Esophagus muscularis mucosa (tissue), 4 donors: ENCODE measurements around the gene LY6G5C. TPM values are rescaled to one million over a fixed set of nuclear protein-coding genes. Genes with fewer than 3 reads are reported as not detected.
A peak's percentile ranks its signal among the peaks of the same experiment; 100 is the strongest.

Experiments used
- DNase-seq: peaks from one replicate; pipeline ENCODE4 v3.0.0-alpha.2; 2017; ENCODE audit errors: extremely low spot score
- H3K27ac ChIP-seq, 4 donors: fragments of 200-600 bp; sonication (generic); replicated peaks in 1 of 4; 1 replicate in 3 of 4; 2 replicates in 1 of 4; pipeline ENCODE4 v1.5.1; 2016 to 2019; ENCODE audit warnings: mild to moderate bottlenecking in 1 of 4
- H3K27me3 ChIP-seq, 4 donors: fragments of 200-600 bp; sonication (generic); one replicate each; pipeline versions ENCODE4 v1.5.1 to v1.6.0; 2016 to 2019
- H3K36me3 ChIP-seq, 4 donors: fragments of 200-600 bp; sonication (generic); one replicate each; pipeline ENCODE4 v1.5.1; 2016 to 2019
- H3K4me1 ChIP-seq, 4 donors: fragments of 200-600 bp; sonication (generic); one replicate each; pipeline ENCODE4 v1.5.1; 2016 to 2019
- H3K4me3 ChIP-seq, 4 donors: fragments of 200-600 bp; sonication (generic); 1 replicate in 2 of 4; 2 replicates in 2 of 4; pipeline ENCODE4 v1.5.1; 2016 to 2019; ENCODE audit warnings: mild to moderate bottlenecking in 4 of 4, moderate library complexity in 1 of 4
- H3K9me3 ChIP-seq, 4 donors: fragments of 200-600 bp; sonication (generic); 1 replicate in 3 of 4; 2 replicates in 1 of 4; pipeline ENCODE4 v1.5.1; 2016 to 2019
- CTCF ChIP-seq, 3 experiments: fragments of 200-600 bp in 2 of 3; fragments of 450-650 bp in 1 of 3; sonication (generic) in 2 of 3; IDR thresholded peaks; one replicate each; pipeline ENCODE4 v1.5.1; 2017 to 2019; ENCODE audit warnings: antibody characterized with exemption in 3 of 3, mild to moderate bottlenecking in 2 of 3, moderate library complexity in 1 of 3
- EP300 ChIP-seq: sonication (generic); formaldehyde crosslinking; IDR thresholded peaks from one replicate; pipeline ENCODE4 v1.6.1; 2017; ENCODE audit warnings: antibody characterized with exemption
- POLR2A ChIP-seq: fragments of 450-650 bp; IDR thresholded peaks from one replicate; pipeline ENCODE4 v1.6.1; 2017; ENCODE audit warnings: antibody characterized with exemption, moderate library complexity, mild to moderate bottlenecking, low read depth
- POLR2AphosphoS5 ChIP-seq, 2 donors: sonication (generic); formaldehyde crosslinking; IDR thresholded peaks; one replicate each; pipeline ENCODE4 v1.6.1; 2017; ENCODE audit warnings: antibody characterized with exemption in 2 of 2
- WGBS: methylation state at CpG from one replicate; pipeline ENCODE4 v1.1.5; 2018; 5-methylcytosine and 5-hydroxymethylcytosine counted together
- intact Hi-C: fragments of 100-400 bp; cut with DNase I; formaldehyde crosslinking; loops from one replicate; pipeline ENCODE4 v1.15.1; 2023
- total RNA-seq, 4 donors: library from RNA; depleted of rRNA; stranded (reverse); fragments of >200 nt; gene quantifications; one replicate each; pipeline versions ENCODE4 v1.1.0 to v1.2.1, GENCODE V29; 2016

The LY6G5C gene
- total RNA-seq, 4 donors from 2014 or later: 2.0 to 2.9 TPM; not detected in 2

- 65% methylated on average over 3 of the region's 3 CpGs for WGBS
- Histone ChIP-seq H3K4me3 (no peak within 1 kb of the TSS), H3K4me1 (peaks cover 11 to 15% (median 14%) of the 10 kb centered on the region in 4 donors), H3K36me3 (no peaks in the 10 kb centered on the region), H3K27me3 (peaks cover 0 to 6% (median 0%) of the 10 kb centered on the region in 4 donors), H3K27ac (no peak within 1 kb of the TSS), H3K9me3 (no peaks in the 10 kb centered on the region)
- TF ChIP-seq POLR2AphosphoS5 (IDR thresholded peaks at IDR 0.05) (no peak), POLR2A (no peak), EP300 (no peak), CTCF (IDR thresholded peaks at IDR 0.05) (no peak)
- no peak for DNase-seq
- intact Hi-C loops: no loop called here
Observed at GRCh38 chr6:31706599-31706998, 25.7 kb upstream of the LY6G5C start, which contains the start of gene LY6G6F. LY6G6F (plus strand) TSS chr6:31706866; CDS start chr6:31706907, 41 bp downstream.

GRCh38 chr6:31705931-31706330 lies 25.1 kb upstream of the LY6G5C start:
- DNase-seq: no peak
- Histone ChIP-seq H3K36me3 (peaks cover 0 to 2% (median under 1%) of the 10 kb centered on the region in 4 donors), H3K27ac (no peak overlapping the region), H3K4me3 (no peak overlapping the region), H3K27me3 (peaks cover 0 to 6% (median 0%) of the 10 kb centered on the region in 4 donors), H3K9me3 (no peaks in the 10 kb centered on the region), H3K4me1 (peaks cover 18 to 22% (median 21%) of the 10 kb centered on the region in 4 donors)
- TF ChIP-seq CTCF (IDR thresholded peaks at IDR 0.05): no peak
- no peak for TF ChIP-seq POLR2A
- TF ChIP-seq POLR2AphosphoS5 (IDR thresholded peaks at IDR 0.05): no peak
- TF ChIP-seq EP300: no peak
- WGBS: 86% methylated on average over 6 of the region's 6 CpGs
- intact Hi-C loops: no loop called here

GRCh38 chr6:31702819-31703716 lies 22.2 kb upstream of the LY6G5C start, which contains the start of gene ABHD16A:
ABHD16A (minus strand) TSS chr6:31703324; CDS start chr6:31703281, 43 bp downstream.
- Histone ChIP-seq H3K4me1 (peaks cover 21 to 41% (median 32%) of the 10 kb centered on the region in 4 donors), H3K4me3 (peak within 1 kb of the TSS; percentile 64 to 86 (median 80)), H3K36me3 (peaks cover 12 to 29% (median 19%) of the 10 kb centered on the region in 4 donors), H3K27me3 (no peaks in the 10 kb centered on the region), H3K27ac (peak within 1 kb of the TSS; percentile 90 to 99 (median 97)), H3K9me3 (no peaks in the 10 kb centered on the region)
- 2% methylated on average over 46 of the region's 54 CpGs for WGBS
- DNase-seq: peak; percentile 100
- intact Hi-C loops: no loop called here
- peak in 1 of 3 experiments; percentile 20 for TF ChIP-seq CTCF (IDR thresholded peaks at IDR 0.05)
- TF ChIP-seq EP300: no peak
- TF ChIP-seq POLR2A: peak; percentile 99
- peak; percentile 99 to 100 for TF ChIP-seq POLR2AphosphoS5 (IDR thresholded peaks at IDR 0.05)

- TF ChIP-seq POLR2AphosphoS5 (IDR thresholded peaks at IDR 0.05): no peak
- TF ChIP-seq CTCF (IDR thresholded peaks at IDR 0.05): no peak
- TF ChIP-seq POLR2A: no peak
- TF ChIP-seq EP300: no peak
- H3K9me3 ChIP-seq: no peaks in the 10 kb centered on the region
- peak overlapping the region; percentile 64 to 86 (median 80) for H3K4me3 ChIP-seq
- DNase-seq: no peak
- peaks cover 21 to 45% (median 32%) of the 10 kb centered on the region in 4 donors for H3K4me1 ChIP-seq
- intact Hi-C loops: no loop called here
- H3K36me3 ChIP-seq: peaks cover 12 to 36% (median 22%) of the 10 kb centered on the region in 4 donors
- peak overlapping the region; percentile 90 to 99 (median 97) for H3K27ac ChIP-seq
- H3K27me3 ChIP-seq: no peaks in the 10 kb centered on the region
- under 1% methylated on average over 10 of the region's 10 CpGs for WGBS
Observed at GRCh38 chr6:31702405-31702818, 21.5 kb upstream of the LY6G5C start.
